Measurements from ENCODE around the gene POT1.

POT1 gene

DNA sequence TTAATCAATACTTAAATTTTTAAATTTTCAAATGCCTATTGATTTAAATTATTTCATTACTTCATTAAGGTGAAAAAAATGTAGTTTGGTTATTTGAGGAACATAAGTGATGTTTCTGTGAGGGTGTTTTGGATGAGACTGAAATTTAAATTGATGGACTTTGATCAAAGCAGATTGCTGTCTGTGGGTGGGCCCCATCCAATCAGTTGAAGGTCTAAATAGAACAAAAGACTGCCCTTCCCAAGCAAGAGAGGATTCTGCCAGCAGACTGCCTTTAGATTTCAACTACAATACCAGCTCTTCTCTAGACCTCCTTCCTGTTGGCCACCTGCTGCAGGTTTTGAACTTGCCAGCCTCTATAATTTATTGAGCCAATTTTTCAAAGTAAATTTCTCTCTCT lies 149.6 kb downstream of the POT1 start:
- H3K4me3 ChIP-seq (ENCODE audit: low read depth, low read length) = no peak overlapping the region
- no peak for TF ChIP-seq CTCF (IDR thresholded peaks at IDR 0.05; ENCODE audit: insufficient read depth, low read depth, low read length, missing control alignments)
- DNase-seq (ENCODE audit: low read depth) = no peak

DNA sequence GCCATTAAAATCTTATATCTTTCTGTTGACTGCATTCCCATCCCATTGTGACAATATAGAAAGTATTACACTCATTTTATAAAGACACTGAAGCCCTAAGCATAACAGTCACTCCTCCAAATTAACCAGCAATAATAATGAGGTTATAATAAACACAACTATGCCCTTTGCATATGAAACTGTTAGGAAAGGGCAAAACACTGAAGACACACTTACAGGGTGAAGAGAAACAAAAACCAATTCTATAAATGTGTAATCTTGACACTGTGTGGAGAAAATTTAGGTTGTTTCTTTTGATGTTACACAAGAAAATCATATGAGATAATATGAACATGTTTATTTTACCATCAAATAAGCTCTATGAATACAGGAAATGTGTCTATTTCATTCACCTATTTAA lies 150.0 kb downstream of the POT1 start:
- no peak for DNase-seq (ENCODE audit: low read depth)
- TF ChIP-seq CTCF (IDR thresholded peaks at IDR 0.05; ENCODE audit: insufficient read depth, low read depth, low read length, missing control alignments) = no peak
- H3K4me3 ChIP-seq (ENCODE audit: low read depth, low read length) = no peak overlapping the region

GRCh38 chr7:124779194-124779593 lies 150.4 kb downstream of the POT1 start:
- no peak for TF ChIP-seq CTCF (IDR thresholded peaks at IDR 0.05; ENCODE audit: insufficient read depth, low read depth, low read length, missing control alignments)
- DNase-seq (ENCODE audit: low read depth) = no peak
- no peak overlapping the region for H3K4me3 ChIP-seq (ENCODE audit: low read depth, low read length)

DNA sequence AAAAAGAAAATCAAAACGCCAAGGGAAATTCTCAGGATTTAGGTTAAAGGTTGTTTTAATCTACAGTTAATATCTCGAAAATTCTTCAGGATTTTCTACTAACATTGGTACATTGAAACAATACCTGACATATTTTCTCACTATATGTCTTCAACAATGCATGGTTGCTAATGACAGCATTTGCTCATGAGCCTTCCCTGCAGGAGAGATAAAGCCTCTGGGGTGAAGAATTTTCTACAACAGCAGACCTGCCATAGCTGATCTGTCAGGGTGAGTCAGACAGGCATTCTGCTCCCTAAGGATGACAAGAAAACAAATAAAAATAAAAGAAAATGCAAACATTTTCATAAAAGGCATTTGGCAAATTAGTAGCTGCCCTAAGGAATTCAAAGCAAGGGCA lies 152.4 kb downstream of the POT1 start:
- no peak for DNase-seq (ENCODE audit: low read depth)
- TF ChIP-seq CTCF (IDR thresholded peaks at IDR 0.05; ENCODE audit: insufficient read depth, low read depth, low read length, missing control alignments) = no peak
- no peak overlapping the region for H3K4me3 ChIP-seq (ENCODE audit: low read depth, low read length)

DNA sequence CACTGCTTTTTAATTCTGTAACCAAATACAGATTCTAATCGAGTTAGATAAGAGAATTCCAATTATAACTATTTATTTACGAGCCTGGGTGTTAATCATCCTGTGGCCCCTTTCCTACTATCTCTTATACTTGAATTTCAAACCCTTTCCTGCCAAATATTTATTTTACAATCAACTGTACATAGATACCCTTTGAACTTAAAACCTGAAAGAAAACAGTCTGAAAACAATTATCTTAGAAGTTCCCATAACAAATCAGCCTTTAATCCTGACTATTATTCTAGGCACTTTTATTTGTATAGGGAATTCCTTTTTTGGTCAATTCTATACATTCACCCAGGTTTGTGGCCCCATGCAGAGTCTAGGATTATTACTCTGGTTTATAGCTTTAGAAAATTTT lies 153.5 kb downstream of the POT1 start:
- no peak for TF ChIP-seq CTCF (IDR thresholded peaks at IDR 0.05; ENCODE audit: insufficient read depth, low read depth, low read length, missing control alignments)
- H3K4me3 ChIP-seq (ENCODE audit: low read depth, low read length) = no peak overlapping the region
- no peak for DNase-seq (ENCODE audit: low read depth)

DNA sequence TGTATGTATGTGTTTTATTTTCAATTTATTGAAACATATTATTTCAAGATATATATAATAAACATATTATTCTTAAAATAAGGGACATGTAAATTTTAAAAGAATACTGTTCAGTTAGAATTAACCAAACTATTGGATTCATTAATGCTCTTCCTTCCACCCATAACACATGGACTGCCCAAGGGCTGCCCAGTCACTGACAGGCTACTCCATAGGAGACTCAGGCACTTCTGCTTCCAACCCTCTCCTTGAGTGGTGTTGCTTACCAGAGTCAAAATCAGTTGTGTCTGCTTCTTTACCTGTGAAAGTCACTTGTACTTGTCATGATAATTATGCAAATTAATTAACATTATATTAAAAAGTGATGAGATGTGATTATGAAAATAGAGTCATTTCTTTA lies 154.2 kb downstream of the POT1 start:
- no peak for DNase-seq (ENCODE audit: low read depth)
- no peak for TF ChIP-seq CTCF (IDR thresholded peaks at IDR 0.05; ENCODE audit: insufficient read depth, low read depth, low read length, missing control alignments)
- no peak overlapping the region for H3K4me3 ChIP-seq (ENCODE audit: low read depth, low read length)

- TF ChIP-seq CTCF (IDR thresholded peaks at IDR 0.05; ENCODE audit: insufficient read depth, low read depth, low read length, missing control alignments) = no peak
- DNase-seq (ENCODE audit: low read depth) = no peak
- H3K4me3 ChIP-seq (ENCODE audit: low read depth, low read length) = no peak overlapping the region
Observed at GRCh38 chr7:124773938-124774337, 155.7 kb downstream of the POT1 start.
